Stimulated activated CD8-positive, alpha-beta memory T cell treated with anti-CD3 and anti-CD28 coated beads, Interleukin-15, amount 100 ng/mL, for 1 hour (primary cell): ENCODE data around the gene TNFRSF14.

Experiments used
- DNase-seq: peaks from one replicate; pipeline ENCODE4 v3.0.0-alpha.2; 2020; ENCODE audit warnings: low read depth

Gene TNFRSF14

DNA sequence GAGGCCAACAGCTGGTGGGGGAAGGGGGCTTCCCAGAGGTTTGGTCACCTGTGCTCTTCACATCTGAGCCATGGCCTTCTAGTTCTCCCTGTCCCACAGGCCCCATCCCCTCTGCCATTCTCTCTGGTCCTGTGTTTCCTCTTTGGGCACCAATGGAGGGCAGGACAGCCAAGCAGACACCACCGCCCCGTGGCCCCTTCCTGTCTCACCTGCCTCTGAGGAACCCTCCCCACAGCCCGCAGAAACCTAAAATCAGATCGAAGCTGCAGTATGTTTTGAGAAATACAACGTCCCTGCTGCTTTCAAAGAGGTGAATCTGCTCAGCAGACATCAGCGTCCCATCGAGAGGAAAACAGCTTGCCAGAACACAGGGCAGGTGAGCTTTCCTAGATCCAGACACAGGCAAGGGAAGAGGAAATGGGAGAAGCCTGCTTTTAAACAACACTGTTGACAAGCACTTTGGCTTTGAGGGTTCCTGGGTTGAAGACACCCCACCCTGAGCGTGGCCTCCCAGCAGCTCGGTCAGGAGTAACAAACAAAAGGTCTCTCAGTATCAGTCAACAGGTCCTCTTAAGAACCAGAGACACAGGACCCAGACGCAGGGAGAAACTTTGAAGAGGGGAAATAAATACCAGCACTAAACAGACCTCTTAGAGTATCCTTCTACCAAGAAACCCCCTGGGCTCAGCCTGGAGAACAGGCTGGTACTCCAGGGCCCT is 32.1 kb upstream of the TNFRSF14 start:
- DNase-seq: no peak

DNA sequence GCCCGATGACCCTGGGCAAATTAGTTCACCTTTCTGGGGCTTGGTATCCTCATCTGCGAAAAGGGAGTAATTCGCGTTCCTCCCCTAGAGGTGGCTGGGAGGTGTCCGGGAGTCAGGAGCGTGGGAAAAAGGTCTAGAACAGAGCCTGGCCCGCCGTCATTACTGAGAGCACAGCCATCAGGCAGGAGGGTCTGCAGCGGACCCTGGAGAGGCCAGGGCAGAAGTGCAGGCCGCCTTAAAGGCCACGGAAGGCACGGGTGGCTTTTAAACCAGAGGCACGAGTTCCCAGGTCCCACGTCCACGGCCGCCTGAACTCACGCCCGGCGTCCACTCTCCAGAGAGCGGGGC is 30.6 kb upstream of the TNFRSF14 start:
- no peak for DNase-seq

DNA sequence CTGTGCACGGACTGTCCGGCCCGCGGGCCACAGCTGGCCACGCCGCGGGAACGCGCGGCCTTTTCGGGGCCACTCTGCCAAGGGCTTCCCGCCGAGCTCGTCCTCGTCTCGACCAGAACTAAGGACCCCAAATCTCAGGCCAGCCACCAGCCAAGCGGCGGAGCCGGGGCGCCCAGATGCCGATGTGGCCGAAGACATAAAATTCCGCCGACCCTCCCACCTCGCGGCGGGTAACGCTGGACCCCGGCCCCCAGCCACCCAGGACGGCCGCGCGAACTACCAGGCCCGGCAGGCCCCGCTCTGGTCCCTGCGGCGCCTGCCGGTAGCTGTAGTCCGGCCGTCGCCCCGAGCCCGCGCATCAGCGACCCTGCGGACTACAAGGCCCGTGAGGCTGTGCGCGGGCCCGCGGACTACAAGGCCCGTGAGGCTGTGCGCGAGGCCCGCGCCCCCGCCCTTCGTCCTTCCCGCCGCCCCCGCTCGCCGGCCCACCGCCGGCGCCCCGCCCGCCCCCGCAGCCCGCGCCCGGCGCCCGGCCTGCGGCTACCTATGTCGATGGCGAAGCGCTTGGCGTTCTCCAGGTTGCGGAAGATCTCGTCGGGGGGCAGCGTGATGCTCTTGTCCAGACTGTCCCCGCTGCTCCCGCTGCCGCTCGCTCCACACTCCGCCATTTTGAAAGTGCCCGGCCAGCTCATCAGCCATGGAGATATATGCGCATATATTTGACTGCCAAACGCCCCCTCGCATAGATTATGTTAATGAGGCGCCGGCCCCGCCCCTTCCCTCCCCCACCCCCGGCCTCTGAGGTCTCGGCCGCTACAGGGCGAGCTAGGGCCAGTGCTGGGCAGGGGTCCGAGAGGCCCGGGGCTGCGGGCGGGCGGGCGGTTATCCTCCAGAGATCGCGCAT is 30.0 kb upstream of the TNFRSF14 start, which contains the start of gene PANK4:
TSS of gene PANK4 (minus strand) at position 677 of the 904 bp plus-strand sequence. CDS start at position 668, 9 bp downstream.
- peak; percentile 62 for DNase-seq

DNA sequence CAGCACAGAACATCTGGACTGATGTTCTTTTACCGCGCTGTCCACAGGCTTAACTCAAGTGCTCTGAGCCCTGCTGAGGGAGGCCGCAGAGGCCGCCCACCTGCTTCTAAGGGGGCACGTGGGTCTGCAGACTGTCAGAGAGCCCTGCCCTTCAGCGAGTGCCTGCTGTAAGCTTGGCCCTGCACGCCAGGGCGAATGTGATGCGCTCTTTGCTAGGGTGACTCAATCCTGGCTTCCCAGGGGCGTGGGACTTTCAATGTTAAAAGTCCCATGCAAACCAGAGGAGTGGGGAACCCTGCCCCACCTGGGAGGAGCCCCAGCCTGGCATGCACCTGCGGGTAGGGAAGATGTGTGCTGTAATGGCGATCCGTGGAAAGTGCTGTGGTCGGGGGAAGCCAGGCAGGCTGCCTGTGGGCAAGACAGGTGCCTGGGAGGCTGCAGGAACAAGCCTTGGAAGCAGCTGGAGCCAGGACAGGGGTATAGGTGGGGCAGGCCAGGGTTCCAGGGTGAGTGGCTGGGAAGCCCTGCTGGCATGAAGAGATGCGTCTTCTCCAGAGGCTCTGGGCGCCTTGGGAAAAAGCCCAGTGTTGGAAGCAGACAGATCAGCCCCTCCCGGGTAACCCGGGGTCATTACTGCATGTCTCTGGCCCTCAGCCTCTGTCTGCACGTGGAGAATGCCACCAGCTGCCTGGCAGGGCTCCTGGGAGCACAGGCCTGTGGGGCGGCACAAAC is 29.2 kb upstream of the TNFRSF14 start:
- no peak for DNase-seq

DNA sequence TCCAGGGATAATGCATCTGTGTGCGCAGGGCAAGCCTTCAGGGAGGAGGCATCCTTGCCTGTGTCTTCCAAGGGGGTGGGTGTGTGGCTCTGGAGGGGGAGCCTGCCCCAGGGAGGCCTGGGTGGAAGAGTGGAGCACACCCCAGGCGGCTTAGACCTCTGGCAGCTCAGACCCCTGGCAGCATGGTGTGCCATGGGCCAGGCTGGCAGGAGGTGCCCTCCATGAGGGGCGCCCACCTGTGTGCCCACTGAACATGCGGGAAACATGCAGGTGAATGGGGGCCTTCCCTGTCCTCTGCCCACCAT is 28.7 kb upstream of the TNFRSF14 start:
- no peak for DNase-seq

DNA sequence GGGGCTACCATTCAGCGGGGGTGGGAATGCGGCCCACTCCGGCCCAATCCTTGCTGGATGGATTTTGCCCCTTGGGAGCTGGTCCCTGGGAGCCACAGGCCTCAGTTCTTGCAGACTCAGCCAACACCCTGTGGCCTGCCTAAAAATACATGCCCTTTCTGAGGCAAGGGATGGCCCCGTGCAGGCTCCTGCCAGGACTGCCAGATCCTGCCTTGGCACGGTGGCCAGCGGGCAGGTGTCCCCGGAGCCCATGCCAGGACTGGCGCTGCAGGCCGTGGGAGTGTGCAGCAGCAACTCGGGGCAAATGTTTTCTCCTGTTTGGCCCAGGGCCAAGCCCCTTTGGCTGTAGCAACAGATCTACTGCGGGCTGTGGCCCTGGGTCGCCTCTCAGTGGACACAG is 28.2 kb upstream of the TNFRSF14 start:
- no peak for DNase-seq

DNA sequence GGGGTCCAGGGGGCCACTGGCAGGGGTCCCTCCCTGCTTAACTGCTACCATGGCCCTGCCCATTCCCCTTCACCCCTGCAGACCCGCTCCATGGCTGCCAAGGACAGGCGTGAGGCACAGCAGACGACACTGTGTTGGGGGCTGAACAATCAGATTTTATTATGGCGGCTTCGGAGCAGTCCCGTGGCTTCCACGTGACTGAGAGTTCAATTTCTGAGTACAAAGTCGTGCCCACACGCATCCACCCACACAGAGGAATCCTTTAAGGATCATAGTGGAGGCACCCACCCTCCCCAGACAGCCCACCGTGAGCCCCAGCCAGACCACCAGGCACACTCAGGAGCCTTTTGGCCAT is 27.6 kb upstream of the TNFRSF14 start:
- DNase-seq: no peak

DNA sequence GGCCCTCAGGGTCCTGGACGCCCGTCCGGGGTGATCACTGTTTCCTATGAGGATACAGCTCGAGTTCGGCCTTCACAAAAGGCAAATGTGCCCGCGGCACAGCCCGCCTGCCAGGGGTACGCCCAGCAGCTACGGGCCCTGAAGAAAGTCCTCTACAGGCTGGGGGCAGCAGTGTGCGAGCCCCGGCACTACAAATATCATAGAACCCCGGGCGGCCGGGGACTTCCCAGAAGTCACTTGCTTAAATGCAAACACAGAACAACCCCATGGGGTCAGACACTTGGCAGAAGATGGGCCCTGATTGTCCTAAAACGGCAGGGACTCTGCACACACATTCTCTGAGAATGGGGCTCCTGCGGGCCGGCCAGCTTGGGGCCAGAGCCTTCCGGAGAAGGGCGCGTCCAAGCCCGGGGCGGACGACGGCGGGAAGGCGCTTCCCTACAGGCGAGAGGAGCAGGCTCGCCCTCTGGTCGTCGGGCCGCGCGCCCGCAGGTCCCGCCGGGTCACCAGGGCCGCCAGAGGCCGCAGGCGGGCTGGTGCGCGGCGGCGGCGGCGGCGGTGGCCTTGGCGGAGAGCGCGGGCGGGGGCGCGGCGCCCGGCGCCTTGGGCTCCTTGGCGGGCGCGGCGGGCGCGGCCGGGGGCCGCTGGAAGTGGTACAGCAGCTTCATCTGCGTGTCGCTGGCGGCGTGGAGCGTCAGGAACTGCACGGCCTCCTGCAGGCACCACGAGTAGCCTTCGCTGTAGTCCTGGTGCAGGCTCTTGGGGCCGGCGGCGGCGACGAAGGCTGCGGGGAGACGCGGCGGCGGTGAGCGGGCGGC is 27.0 kb upstream of the TNFRSF14 start:
- DNase-seq: no peak

DNA sequence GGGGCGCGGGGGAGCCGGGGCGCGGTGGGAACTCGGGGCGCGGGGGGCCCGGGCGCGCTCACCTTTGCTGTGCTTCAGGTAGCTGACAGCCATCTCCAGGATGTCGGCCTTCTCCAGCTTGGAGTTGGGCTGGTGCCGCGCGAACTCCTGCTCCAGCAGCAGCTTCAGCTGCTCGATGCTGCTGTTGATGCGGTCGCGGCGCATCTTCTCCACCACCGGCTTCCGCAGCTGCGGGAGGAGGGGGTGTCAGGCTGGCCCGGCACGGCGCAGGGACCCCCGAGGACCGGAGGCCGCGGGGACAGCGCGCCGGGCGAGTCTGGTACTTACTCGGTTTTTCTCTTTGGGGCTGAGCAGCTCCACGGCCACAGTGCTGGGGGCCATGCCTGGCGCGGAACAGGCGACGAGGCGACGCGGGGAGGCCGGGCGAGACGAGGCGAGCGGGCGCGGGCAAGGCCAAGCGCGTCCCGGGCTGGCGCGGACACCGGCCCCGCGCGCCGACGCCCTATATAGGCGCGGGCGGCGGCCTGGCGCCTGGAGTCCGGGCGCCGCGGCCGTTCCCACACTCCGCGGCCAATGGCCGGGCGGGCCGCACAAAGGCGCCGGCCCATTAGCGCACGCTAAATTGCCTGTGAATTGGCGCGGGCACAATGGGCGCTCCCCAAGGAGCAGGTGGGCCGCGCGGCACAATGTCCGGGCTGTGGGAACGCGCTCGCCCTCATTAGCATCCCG is 26.2 kb upstream of the TNFRSF14 start, which contains the start of gene HES5:
TSS of gene HES5 (minus strand) at position 480 of the 729 bp plus-strand sequence. CDS start at position 381, 99 bp downstream.
- DNase-seq: no peak

DNA sequence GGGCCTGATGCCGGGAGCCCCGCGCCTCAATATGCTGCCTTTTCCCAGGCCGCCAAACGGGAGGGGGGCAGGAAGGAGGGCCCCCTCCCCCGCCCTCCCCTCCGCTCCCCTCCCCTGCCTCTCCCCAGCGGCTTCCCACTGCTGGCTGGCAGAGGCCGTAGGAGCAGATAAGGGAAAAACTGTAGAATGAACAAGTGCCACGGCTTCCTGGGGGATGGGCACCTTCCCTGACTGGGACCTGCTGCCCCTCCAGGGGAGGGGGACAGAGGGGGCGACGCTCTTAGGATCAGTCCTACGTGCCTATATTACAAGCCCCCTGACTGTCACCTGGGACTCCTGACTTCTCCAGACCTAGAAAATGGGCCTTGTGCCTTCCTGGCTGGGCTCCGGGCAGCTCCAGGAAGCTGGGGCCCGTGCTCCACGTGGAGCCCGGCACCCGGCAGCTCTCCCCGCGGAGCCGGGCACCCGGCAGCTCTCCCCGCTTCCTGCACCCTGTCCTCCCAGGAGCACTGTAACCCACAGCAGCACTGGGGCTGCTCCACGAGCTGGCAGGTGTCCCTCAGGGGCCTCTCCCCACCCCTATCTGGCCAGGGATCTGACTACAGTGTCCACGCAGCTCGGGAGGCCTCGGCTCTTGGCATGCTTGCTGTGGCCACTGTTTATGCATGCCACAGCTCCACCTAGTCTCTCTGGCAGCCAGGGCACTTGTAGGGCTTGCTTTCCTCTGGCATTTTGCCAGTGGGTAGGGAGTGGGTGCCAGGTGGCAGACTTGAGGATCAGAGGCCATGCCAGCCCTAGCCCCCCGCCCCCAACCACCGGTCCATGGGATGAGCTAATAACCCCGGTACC is 25.4 kb upstream of the TNFRSF14 start:
- no peak for DNase-seq

DNA sequence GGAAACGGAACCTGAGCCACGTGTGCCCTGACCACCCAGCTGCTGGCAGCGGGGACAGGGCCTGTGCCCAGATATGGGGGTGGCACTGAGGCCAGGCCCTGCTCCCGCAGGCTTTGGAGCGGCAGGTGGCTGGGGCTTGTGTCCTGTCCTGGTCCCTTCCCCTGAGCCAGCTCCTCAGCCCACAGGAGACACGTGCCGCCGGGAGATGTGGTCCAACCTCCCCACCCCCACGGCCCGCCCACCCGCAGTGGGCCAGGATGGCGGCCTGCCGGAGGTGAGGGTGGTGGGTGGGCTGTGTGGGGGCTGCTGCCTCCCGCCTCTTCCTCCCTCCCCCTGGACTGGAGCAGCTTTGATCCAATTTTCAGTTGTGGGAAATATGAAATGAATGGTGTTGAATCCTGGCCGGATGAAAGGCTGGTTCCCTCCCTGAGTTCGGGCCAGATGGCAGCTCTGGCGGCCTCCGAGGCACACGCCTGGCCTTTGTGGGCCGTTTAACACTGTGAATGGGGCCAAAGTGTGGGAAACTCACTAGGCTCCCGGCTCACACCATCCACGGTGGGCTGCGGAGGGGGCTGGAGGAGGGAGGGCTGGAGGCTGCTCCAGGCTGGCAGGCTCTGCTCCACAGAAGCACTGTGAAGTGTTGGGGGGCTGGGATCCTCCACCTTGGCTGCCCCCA is 23.5 kb upstream of the TNFRSF14 start:
- DNase-seq: no peak

DNA sequence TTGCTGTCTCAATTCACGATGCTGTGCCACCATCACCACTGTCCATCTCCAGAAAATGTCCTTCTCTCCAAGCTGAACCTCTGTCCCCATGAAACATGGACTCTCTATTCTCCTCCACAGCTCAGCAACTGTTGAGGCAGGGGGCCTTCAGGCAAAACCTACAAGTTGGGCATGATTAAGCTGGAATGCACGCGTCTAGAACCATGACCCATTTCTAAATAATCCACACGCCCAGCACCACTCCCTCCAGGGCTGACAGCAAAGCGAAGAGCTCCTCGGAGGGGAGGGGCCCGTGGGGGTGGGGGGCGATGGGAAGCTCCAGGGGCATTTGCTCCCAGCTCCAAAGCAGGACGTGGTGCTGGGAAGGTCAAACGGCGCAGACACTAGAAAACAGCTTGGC is 22.8 kb upstream of the TNFRSF14 start:
- DNase-seq: no peak

DNA sequence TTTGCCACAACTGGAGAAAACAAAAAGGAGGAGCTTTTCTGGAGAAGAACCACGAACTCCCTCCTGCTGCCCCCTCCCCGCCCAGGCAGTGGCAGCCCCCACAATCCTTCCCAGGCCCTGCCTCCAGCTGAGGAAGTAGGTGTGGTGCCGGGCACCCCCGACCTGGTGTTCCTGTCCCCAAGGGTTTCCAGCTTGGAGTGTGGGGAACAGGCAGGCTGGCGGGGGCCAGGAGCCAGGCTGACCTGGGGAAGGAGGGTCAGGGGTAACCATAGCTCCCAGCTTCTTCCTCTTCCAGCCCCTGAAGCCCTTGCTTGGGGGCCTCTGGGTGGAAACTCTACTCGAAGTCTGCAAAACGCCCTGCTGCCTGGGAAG is 21.9 kb upstream of the TNFRSF14 start:
- no peak for DNase-seq

DNA sequence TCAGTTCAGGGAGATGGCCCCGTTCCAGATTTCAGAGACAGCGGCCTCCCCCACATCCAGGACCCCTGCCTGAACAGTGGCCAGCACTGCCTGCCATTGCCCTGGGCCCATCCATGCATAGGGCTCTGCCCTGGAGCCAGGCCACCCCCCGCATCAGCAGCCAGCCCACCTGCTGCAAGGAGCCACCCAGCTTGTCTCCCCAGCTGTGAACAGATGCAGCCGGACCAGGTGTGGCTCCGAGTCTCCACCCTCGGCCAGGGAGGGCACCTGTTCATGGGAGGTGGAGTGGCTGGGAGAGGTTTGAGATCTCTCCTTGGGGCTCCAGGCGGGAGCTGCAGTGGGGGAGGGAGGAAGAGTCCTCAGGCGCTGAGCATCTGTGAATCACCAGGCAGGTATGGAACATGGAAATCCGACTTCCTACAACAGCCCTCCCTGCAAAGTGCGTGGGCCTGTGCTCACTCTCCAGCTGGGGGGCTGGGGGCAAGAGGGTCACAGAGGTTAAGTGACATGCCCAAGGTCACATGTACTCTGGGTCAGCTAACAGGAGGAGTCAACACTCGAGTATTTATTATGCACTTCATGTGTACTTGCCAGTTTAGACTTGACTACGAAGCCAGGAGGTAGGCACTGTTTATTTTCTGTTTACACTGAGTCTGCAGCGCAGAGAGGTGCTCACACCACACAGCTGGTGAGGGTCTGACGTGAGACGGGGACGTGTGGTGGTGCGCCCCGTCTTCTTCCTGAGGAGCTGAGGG is 21.3 kb upstream of the TNFRSF14 start:
- no peak for DNase-seq

DNA sequence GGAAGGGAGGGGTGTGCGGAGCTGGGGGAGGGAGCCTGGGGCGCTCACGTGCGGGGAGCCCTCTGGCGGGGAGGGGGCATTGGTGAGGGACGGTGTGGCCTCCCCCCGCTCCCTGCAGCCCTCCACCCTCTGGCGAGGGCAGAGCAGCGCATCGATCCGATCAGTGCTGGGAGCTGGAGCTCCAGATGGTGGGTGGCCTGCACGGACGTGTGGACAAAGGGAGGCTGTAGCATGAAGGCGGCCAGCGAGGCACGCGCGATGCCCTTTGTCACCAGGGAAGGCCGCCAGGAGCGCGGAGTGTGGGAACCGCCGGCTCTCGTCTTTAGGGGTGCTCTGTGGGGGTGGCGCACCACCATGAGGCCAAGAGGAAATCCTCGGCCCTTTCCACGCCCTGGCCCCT is 20.7 kb upstream of the TNFRSF14 start:
- DNase-seq: no peak

DNA sequence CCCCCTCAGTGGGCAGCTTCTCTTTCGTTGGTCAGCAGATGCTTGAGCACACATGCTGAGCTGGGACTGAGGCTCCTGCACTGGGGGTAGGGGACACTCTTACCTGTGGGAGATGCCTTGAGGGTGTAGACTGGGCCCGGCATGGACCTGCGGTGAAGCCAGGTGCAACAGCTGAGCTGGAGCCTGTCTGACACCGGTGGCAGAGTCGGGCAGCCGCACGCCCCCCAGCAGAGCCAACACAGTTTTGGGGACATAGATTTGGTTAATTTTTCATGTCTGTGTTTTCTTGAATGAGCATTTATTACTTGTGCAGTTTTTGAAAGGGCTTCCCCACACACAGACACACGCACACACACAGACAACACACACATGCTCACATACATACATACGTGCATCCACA is 20.2 kb upstream of the TNFRSF14 start:
- no peak for DNase-seq

DNA sequence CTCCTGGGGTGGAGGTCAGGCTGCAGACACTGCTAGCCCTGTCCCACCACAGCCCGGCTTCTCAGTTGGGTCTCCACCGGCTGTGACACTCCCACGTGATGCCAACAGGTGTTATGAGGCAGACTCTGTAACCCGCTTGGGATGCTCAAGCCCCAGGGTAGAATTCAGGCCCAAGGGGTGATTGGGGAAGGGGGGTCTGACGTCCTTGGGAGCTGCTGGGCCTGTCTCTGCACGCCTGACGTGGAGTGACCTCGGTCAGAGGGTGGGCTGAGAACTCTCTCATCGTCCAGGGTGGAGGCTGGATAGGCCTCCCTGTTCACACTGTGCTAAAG is 18.4 kb upstream of the TNFRSF14 start:
- no peak for DNase-seq

DNA sequence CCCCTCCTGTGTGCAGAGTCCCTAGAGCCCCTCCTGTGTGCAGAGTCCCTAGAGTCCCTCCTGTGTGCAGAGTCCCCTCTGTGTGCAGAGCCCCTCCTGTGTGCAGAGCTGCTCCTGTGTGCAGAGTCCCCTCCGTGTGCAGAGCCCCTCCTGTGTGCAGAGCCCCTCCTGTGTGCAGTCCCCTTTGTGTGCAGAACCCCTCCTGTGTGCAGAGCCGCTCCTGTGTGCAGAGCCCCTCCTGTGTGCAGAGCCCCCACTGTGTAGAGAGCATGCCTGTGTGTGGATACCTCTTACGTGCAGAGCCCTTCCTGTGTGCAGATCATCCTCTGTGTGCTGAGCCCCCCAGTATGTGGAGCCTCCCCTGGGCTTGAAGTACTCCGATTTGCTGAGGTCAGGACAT is 17.8 kb upstream of the TNFRSF14 start:
- no peak for DNase-seq

DNA sequence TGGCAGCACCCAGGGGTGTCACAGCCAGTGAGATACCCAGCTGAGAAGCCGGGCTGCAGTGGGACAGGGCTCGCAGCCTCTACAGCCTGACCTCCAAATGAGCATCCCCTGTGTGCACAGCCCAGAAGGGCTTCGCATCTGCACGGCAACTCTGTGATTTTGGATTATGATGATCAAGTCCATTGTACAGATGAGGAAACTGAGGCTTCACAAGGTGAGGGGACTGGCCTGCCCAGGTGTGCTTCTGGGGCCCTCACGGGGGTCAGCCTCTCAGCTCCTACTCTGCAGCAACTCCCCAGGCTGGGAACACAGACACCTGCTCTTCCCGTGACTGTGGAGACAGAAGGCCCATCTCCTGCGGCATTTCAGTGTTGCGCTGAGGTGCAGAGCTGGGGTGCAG is 17.3 kb upstream of the TNFRSF14 start:
- no peak for DNase-seq
